Uterus (tissue), 2 donors: ENCODE measurements around the gene ARHGAP8.

Source experiments
- POLR2A ChIP-seq, 2 donors: fragments of 450-650 bp; IDR thresholded peaks; one replicate each; pipeline ENCODE4 v1.6.1; 2016; ENCODE audit warnings: antibody characterized with exemption in 2 of 2, mild to moderate bottlenecking in 1 of 2, moderate library complexity in 1 of 2
- TF ChIP-seq, protein P1 (sequence below), 4 experiments: fragments of 200-600 bp in 2 of 4; fragments of 450-650 bp in 2 of 4; sonication (generic) in 2 of 4; IDR thresholded peaks; one replicate each; pipeline ENCODE4 v1.5.1; 2016 to 2019; ENCODE audit warnings: antibody characterized with exemption in 4 of 4, mild to moderate bottlenecking in 2 of 4, moderate library complexity in 1 of 4

- TF ChIP-seq, protein P1, sequence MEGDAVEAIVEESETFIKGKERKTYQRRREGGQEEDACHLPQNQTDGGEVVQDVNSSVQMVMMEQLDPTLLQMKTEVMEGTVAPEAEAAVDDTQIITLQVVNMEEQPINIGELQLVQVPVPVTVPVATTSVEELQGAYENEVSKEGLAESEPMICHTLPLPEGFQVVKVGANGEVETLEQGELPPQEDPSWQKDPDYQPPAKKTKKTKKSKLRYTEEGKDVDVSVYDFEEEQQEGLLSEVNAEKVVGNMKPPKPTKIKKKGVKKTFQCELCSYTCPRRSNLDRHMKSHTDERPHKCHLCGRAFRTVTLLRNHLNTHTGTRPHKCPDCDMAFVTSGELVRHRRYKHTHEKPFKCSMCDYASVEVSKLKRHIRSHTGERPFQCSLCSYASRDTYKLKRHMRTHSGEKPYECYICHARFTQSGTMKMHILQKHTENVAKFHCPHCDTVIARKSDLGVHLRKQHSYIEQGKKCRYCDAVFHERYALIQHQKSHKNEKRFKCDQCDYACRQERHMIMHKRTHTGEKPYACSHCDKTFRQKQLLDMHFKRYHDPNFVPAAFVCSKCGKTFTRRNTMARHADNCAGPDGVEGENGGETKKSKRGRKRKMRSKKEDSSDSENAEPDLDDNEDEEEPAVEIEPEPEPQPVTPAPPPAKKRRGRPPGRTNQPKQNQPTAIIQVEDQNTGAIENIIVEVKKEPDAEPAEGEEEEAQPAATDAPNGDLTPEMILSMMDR (IDR thresholded peaks at IDR 0.05): no peak
- TF ChIP-seq POLR2A (IDR thresholded peaks at IDR 0.05): no peak
Measured at GRCh38 chr22:44869196-44869595, 116.8 kb downstream of the ARHGAP8 start.
